ENCODE measurements around the gene PTPRJ. TPM values are rescaled to one million over a fixed set of nuclear protein-coding genes. Genes with fewer than 3 reads are reported as not detected.

The PTPRJ gene
- total and polyA plus RNA-seq, 2 donors (not counting 3 experiments of a cell fraction or from before 2014, with no cell fraction given) = 3.1 to 7.7 TPM

DNA sequence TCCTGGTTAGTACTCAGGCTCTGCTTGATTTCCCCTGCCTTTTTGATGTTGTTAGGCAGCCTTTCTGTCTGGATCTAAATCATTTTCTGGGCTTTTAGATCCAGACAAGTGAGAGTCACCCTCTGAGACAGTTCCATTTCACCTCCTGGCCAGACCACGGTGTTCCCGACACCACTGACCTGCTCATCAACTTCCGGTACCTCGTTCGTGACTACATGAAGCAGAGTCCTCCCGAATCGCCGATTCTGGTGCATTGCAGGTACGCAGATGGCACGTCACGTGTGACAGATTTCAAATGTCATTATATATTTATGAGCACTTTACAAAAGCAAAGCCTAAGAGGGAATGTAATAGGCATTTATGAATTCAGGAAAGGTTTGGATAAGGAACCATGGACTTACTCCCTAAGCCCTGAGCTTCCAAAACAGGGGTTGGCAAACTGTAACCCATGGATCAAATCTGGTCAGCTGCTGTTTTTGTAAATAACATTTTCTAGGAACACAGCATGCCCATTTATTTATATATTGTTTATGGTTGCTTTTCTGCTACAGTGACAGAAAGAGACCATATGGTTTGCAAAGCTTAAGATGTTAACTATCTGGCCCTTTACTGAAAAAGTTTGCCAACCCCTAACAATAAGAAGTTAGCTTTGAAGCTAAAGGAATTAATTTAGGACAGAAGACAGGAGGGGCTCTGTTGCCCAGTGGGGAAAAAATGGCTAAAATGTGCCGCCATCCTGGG is 183.2 kb downstream of the PTPRJ start:
- intact Hi-C loops (cut with micrococcal nuclease) = no loop called here
- no peaks in the 10 kb centered on the region for H3K36me3 ChIP-seq (ENCODE audit: control insufficient read depth in 2 of 2, extremely low read depth in 1 of 2, insufficient read depth in 2 of 2, low read length in 2 of 2)
- H3K9ac ChIP-seq (replicated peaks; ENCODE audit: extremely low read depth, insufficient read depth, low read length) = no peak overlapping the region

More for the DNA sequence above, 183.2 kb downstream of the PTPRJ start:
- no peak for FAIRE-seq
- Histone ChIP-seq H3K9me3 (replicated peaks; ENCODE audit: control insufficient read depth, insufficient read depth, low read length) (no peaks in the 10 kb centered on the region), H3K79me2 (ENCODE audit: control insufficient read depth, insufficient read depth, low read length) (no peaks in the 10 kb centered on the region), H3K27me3 (ENCODE audit: control insufficient read depth in 2 of 2, insufficient read depth in 2 of 2, low read length in 2 of 2) (no peaks in the 10 kb centered on the region), H2AFZ (ENCODE audit: low read depth, low read length) (no peak overlapping the region), H3K4me3 (replicated peaks in 1 of 3; ENCODE audit: insufficient read depth in 1 of 3, low read depth in 1 of 3, low read length in 3 of 3) (no peak overlapping the region), H3K27ac (ENCODE audit: insufficient read depth, low read depth, low read length) (no peak overlapping the region), H3K4me2 (ENCODE audit: insufficient read depth, low read length) (no peak overlapping the region), H3K4me1 (ENCODE audit: control insufficient read depth, extremely low read depth, insufficient read depth, low read length) (peaks cover 2% of the 10 kb centered on the region), H4K20me1 (replicated peaks; ENCODE audit: control insufficient read depth, extremely low read depth, insufficient read depth, low read length) (no peaks in the 10 kb centered on the region), H3K9me1 (replicated peaks; ENCODE audit: control insufficient read depth, extremely low read depth, insufficient read depth, low read length) (no peaks in the 10 kb centered on the region)
- POLR2A ChIA-PET = no interaction called here
- TF ChIP-seq FOS (IDR thresholded peaks at IDR 0.05; ENCODE audit: borderline replicate concordance, insufficient read depth, low read length) = no peak
- no peak for TF ChIP-seq POLR2AphosphoS5 (IDR thresholded peaks at IDR 0.05; ENCODE audit: insufficient read depth, low read depth, low read length)
- TF ChIP-seq JUN (IDR thresholded peaks at IDR 0.05; ENCODE audit: borderline replicate concordance, insufficient read depth, insufficient read length, low read depth) = no peak
- no peak for TF ChIP-seq POLR2A (IDR thresholded peaks at IDR 0.05; ENCODE audit: low read depth, low read length)
- no peak for TF ChIP-seq EZH2 (IDR thresholded peaks at IDR 0.05; ENCODE audit: borderline replicate concordance, low read depth, low read length, severe bottlenecking)
- TF ChIP-seq, protein P1, sequence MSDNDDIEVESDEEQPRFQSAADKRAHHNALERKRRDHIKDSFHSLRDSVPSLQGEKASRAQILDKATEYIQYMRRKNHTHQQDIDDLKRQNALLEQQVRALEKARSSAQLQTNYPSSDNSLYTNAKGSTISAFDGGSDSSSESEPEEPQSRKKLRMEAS (IDR thresholded peaks at IDR 0.05; ENCODE audit: insufficient read depth, insufficient read length) = no peak
- TF ChIP-seq GATA2 (IDR thresholded peaks at IDR 0.05; ENCODE audit: insufficient read depth, insufficient read length, low read depth, low read length) = no peak
- TF ChIP-seq, protein P2, sequence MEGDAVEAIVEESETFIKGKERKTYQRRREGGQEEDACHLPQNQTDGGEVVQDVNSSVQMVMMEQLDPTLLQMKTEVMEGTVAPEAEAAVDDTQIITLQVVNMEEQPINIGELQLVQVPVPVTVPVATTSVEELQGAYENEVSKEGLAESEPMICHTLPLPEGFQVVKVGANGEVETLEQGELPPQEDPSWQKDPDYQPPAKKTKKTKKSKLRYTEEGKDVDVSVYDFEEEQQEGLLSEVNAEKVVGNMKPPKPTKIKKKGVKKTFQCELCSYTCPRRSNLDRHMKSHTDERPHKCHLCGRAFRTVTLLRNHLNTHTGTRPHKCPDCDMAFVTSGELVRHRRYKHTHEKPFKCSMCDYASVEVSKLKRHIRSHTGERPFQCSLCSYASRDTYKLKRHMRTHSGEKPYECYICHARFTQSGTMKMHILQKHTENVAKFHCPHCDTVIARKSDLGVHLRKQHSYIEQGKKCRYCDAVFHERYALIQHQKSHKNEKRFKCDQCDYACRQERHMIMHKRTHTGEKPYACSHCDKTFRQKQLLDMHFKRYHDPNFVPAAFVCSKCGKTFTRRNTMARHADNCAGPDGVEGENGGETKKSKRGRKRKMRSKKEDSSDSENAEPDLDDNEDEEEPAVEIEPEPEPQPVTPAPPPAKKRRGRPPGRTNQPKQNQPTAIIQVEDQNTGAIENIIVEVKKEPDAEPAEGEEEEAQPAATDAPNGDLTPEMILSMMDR (IDR thresholded peaks at IDR 0.05; ENCODE audit: extremely low read depth in 1 of 2, insufficient read depth in 1 of 2, low read depth in 1 of 2, low read length in 2 of 2) = no peak
- no peak for TF ChIP-seq MYC (IDR thresholded peaks at IDR 0.05; ENCODE audit: low read depth, low read length)
- no TSS peak for BruUV-seq (replicated peaks)
- CTCF ChIA-PET = interaction anchor here (0.9 to 2.3 kb wide), 3 partner anchors 9 to 46 kb away, joined by 3 to 11 read pairs (median 4); no protein-coding TSS in a partner anchor
- no peak for DNase-seq (ENCODE audit: low read depth, low spot score)
- dilution Hi-C loops (cut with MboI; ENCODE audit: extremely low pct_ligation_motif_present, low sequenced_read_pairs) = no loop called here

Data from endothelial cell of umbilical vein (primary cell).